OCI-LY7 (cell line): ENCODE results near the gene FDPS. TPM values are rescaled to one million over a fixed set of nuclear protein-coding genes. Genes with fewer than 3 reads are reported as not detected.

Experiments used
- BruUV-seq: library from RNA; stranded (reverse); fragments of 400-500 nt; replicated peaks from 2 replicates; lab custom pipeline; 2021; lab: Mats Ljungman, UMichigan
- CTCF ChIA-PET: fragments of 300-600 bp; sonication (Branson Sonifier 250); formaldehyde crosslinking; loops from one replicate; lab custom pipeline; 2022; ENCODE audit warnings: antibody characterized with exemption; ENCODE audit not compliant: unreplicated experiment; lab: Charles Lee
- POLR2A ChIA-PET: fragments of 300-600 bp; sonication (Branson Sonifier 250); formaldehyde crosslinking; loops from one replicate; lab custom pipeline; 2022; ENCODE audit warnings: antibody characterized with exemption; lab: Charles Lee
- DNase-seq: peaks from one replicate; pipeline ENCODE4 v3.0.0-alpha.2; 2015; ENCODE audit warnings: low spot score
- H2AFZ ChIP-seq: fragments of 200-600 bp; sonication (generic), shearing (Covaris generic); 2 replicates; pipeline ENCODE4 v1.6.1; 2014; ENCODE audit warnings: mild to moderate bottlenecking, antibody characterized with exemption, low read length, moderate library complexity
- H3K27ac ChIP-seq: fragments of 200-600 bp; sonication (generic); 2 replicates; pipeline ENCODE4 v1.5.1; 2014; ENCODE audit warnings: mixed run types, low read depth, mild to moderate bottlenecking, moderate library complexity, low read length, inconsistent platforms; ENCODE audit not compliant: poor library complexity, severe bottlenecking
- H3K36me3 ChIP-seq: fragments of 200-600 bp; sonication (generic); 2 replicates; pipeline ENCODE4 v1.6.1; 2014; ENCODE audit warnings: mild to moderate bottlenecking, antibody characterized with exemption, low read length, moderate library complexity, mixed read lengths; ENCODE audit not compliant: insufficient read depth
- H3K4me1 ChIP-seq: fragments of 200-600 bp; sonication (generic); 2 replicates; pipeline ENCODE4 v1.5.1; 2014; ENCODE audit warnings: mild to moderate bottlenecking, low read length; ENCODE audit not compliant: insufficient read depth, poor library complexity, severe bottlenecking
- H3K4me2 ChIP-seq: fragments of 200-600 bp; sonication (generic); 2 replicates; pipeline ENCODE4 v1.6.1; 2014; ENCODE audit warnings: mild to moderate bottlenecking, low read length
- H3K4me3 ChIP-seq: fragments of 200-600 bp; sonication (generic); 2 replicates; pipeline ENCODE4 v1.5.1; 2014; ENCODE audit warnings: mild to moderate bottlenecking, low read depth, low read length; ENCODE audit not compliant: poor library complexity, severe bottlenecking
- H3K79me2 ChIP-seq: fragments of 200-600 bp; sonication (generic); 2 replicates; pipeline ENCODE4 v1.6.1; 2016; ENCODE audit warnings: low read depth, mild to moderate bottlenecking, low read length, moderate library complexity, mixed read lengths; ENCODE audit not compliant: insufficient read depth
- H3K9me2 ChIP-seq: fragments of 200-600 bp; sonication (generic); 2 replicates; pipeline ENCODE4 v1.6.1; 2016; ENCODE audit warnings: mild to moderate bottlenecking, low read length, mixed read lengths; ENCODE audit not compliant: insufficient read depth
- H3K9me3 ChIP-seq: fragments of 200-600 bp; sonication (generic); 2 replicates; pipeline ENCODE4 v1.6.1; 2014; ENCODE audit warnings: mild to moderate bottlenecking, mixed run types, low read length, mixed read lengths
- H4K20me1 ChIP-seq: fragments of 200-600 bp; sonication (generic); 2 replicates; pipeline ENCODE4 v1.6.1; 2014; ENCODE audit warnings: mild to moderate bottlenecking, antibody characterized with exemption, low read length, moderate library complexity, mixed read lengths; ENCODE audit not compliant: insufficient read depth
- CTCF ChIP-seq: fragments of 200-600 bp; sonication (generic); conservative IDR thresholded peaks from 2 replicates; pipeline ENCODE4 v1.5.1; 2014; ENCODE audit warnings: mild to moderate bottlenecking, antibody characterized with exemption, low read length, moderate library complexity, mixed read lengths
- EZH2phosphoT487 ChIP-seq: fragments of 200-600 bp; sonication (generic); IDR thresholded peaks from 2 replicates; pipeline ENCODE4 v1.6.1; 2018; ENCODE audit warnings: low read depth, borderline replicate concordance, mild to moderate bottlenecking, mixed run types, antibody characterized with exemption, low read length, moderate library complexity, mixed read lengths
- intact Hi-C: fragments of 100-400 bp; cut with micrococcal nuclease; formaldehyde crosslinking; loops from one replicate; pipeline ENCODE4 v1.10.0; 2022; ENCODE audit not compliant: unreplicated experiment
- total RNA-seq, 2 experiments: library from RNA; depleted of rRNA in 1 of 2; stranded (reverse); fragments of >200 nt in 1 of 2; shearing (Covaris generic) in 1 of 2; gene quantifications; 2 replicates each; pipeline ENCODE4 v1.2.3, GENCODE V29; 2014 to 2022

FDPS gene
- total RNA-seq, 2 experiments from 2014 or later = 263 to 531 TPM

- Histone ChIP-seq H3K4me2 (peak overlapping the region; percentile 96), H3K27ac (peak overlapping the region; percentile 53), H2AFZ (peak overlapping the region; percentile 78), H3K4me3 (peak overlapping the region; percentile 78), H3K79me2 (no peaks in the 10 kb centered on the region), H3K9me2 (no peaks in the 10 kb centered on the region), H3K9me3 (no peaks in the 10 kb centered on the region), H3K36me3 (peaks cover 23% of the 10 kb centered on the region), H4K20me1 (no peaks in the 10 kb centered on the region), H3K4me1 (peaks cover 21% of the 10 kb centered on the region)
- ChIA-PET CTCF (interaction anchor here (0.8 to 1.0 kb wide), 3 partner anchors 74 to 180 kb away, joined by 3 to 6 read pairs (median 3); partner anchors contain the start of gene KRTCAP2), POLR2A (interaction anchor here (1.3 kb wide), 1 partner anchor 79 kb away, joined by 4 read pairs; no protein-coding TSS in a partner anchor)
- DNase-seq = peak; percentile 83
- TF ChIP-seq EZH2phosphoT487 = no peak
- intact Hi-C loops = loop anchor here (5.0 kb wide), 1 partner anchor 147 kb away; no protein-coding TSS in a partner anchor
- no TSS peak for BruUV-seq
These were observed 15.5 kb downstream of the FDPS start for GRCh38 chr1:155324037-155324716.

GRCh38 chr1:155324717-155325602 lies 16.3 kb downstream of the FDPS start:
- Histone ChIP-seq H3K9me3 (no peaks in the 10 kb centered on the region), H3K27ac (no peak overlapping the region), H4K20me1 (no peaks in the 10 kb centered on the region), H3K36me3 (peaks cover 17% of the 10 kb centered on the region), H3K79me2 (no peaks in the 10 kb centered on the region), H3K4me2 (peak overlapping the region; percentile 96), H3K4me1 (peaks cover 18% of the 10 kb centered on the region), H3K9me2 (no peaks in the 10 kb centered on the region), H3K4me3 (peak overlapping the region; percentile 78), H2AFZ (peak overlapping the region; percentile 78)
- DNase-seq = peak; percentile 24
- intact Hi-C loops = loop anchor here (5.0 kb wide), 1 partner anchor 148 kb away; no protein-coding TSS in a partner anchor
- CTCF ChIA-PET = no interaction called here
- peak; percentile 42; the same call in 1 of the 2 replicates for TF ChIP-seq CTCF
- no peak for TF ChIP-seq EZH2phosphoT487
- BruUV-seq = no TSS peak
- POLR2A ChIA-PET = no interaction called here

- Histone ChIP-seq H3K4me3 (no peak overlapping the region), H3K9me2 (no peaks in the 10 kb centered on the region), H3K27ac (no peak overlapping the region), H3K79me2 (no peaks in the 10 kb centered on the region), H4K20me1 (no peaks in the 10 kb centered on the region), H3K4me1 (peaks cover 15% of the 10 kb centered on the region), H3K4me2 (peak overlapping the region; percentile 96; the same call in 1 of the 2 replicates), H3K9me3 (no peaks in the 10 kb centered on the region), H3K36me3 (peaks cover 18% of the 10 kb centered on the region), H2AFZ (no peak overlapping the region)
- intact Hi-C loops = no loop called here
- ChIA-PET CTCF (no interaction called here), POLR2A (no interaction called here)
- BruUV-seq = no TSS peak
- no peak for DNase-seq
- TF ChIP-seq CTCF = no peak
- no peak for TF ChIP-seq EZH2phosphoT487
These were observed 16.9 kb downstream of the FDPS start for GRCh38 chr1:155325603-155325893.
